GM12872 (cell line): ENCODE measurements around the gene BOK.

Source experiments
- TF ChIP-seq, protein P1 (sequence below): IDR thresholded peaks from 3 replicates; pipeline ENCODE4 v1.5.1; 2011; ENCODE audit warnings: low read depth, mild to moderate bottlenecking, low read length, moderate library complexity; ENCODE audit not compliant: insufficient read depth

BOK gene

DNA sequence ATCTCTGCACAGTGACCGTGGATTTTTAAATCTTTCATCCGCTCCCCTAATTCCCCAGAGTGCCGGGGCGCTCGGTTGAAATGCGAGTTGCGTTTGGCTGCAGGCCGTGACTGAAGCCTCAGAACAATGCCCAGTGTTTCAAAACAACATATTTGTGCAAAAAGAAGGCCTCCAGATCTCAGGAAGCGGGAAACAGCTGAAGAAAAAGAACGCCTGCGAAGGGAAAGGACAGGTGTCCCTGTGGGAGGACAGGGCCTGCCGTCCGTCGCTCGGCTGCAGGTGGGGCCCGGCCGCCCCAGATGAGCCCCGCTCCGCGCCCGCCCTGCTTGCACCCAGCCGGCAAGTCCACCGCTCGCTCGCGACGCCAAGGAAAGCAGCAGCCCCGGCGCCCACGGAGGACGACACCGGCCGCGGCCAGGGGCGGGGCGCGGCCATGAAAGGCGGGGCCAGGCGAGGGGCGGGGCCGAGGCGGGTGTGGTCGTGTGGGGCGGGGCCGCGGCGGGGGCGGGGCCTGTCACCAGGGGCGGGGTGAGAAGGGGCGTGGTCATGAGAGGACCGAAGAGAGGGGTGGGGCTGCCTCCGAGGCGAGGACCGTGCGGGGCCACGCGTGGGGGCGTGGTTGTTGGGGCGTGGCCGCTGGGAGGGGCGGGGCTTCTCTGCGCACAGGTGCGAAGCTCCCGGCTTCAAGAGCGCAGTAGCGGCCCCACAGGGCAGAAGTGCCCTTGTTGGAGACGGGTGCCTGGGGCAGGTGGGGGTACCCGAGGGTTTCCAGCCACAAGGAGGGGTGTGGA lies 17.6 kb upstream of the BOK start:
- TF ChIP-seq, protein P1, sequence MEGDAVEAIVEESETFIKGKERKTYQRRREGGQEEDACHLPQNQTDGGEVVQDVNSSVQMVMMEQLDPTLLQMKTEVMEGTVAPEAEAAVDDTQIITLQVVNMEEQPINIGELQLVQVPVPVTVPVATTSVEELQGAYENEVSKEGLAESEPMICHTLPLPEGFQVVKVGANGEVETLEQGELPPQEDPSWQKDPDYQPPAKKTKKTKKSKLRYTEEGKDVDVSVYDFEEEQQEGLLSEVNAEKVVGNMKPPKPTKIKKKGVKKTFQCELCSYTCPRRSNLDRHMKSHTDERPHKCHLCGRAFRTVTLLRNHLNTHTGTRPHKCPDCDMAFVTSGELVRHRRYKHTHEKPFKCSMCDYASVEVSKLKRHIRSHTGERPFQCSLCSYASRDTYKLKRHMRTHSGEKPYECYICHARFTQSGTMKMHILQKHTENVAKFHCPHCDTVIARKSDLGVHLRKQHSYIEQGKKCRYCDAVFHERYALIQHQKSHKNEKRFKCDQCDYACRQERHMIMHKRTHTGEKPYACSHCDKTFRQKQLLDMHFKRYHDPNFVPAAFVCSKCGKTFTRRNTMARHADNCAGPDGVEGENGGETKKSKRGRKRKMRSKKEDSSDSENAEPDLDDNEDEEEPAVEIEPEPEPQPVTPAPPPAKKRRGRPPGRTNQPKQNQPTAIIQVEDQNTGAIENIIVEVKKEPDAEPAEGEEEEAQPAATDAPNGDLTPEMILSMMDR: no peak

DNA sequence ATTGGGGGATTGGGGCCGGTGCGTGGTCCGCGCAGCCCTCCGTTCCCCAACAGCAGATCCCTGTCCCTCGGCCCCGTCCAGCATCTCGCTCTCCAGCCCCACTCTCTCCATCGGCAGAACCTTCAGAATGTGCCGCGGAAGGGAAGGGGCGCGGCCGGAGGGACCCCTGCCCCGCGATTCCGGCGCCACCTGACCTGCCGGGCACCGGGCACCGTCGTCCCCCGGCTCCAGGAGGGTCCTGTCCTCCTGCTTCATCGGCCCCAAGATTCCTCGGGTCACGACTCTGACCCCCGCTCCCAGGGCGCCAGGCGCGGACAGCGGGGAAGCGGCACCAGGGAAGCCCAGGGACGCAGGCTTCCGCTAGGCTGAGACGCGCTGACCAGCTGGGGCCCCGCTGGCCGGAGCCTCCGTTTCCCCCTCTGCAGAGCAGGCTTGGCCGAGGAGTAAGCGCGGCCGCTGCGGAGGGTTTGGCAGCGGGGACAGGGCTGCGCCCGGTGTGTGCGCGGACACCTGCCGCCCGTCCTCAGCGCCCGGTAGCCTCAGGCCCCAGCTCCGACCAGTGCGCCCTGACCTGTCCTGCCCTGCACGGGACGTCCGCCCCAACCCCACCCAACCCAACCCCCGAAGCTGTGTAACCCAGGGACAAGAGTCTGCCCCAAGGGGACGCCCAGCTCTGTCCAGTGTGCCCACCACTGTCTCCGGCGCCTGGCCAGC lies 16.8 kb upstream of the BOK start:
- TF ChIP-seq, protein P1: no peak

DNA sequence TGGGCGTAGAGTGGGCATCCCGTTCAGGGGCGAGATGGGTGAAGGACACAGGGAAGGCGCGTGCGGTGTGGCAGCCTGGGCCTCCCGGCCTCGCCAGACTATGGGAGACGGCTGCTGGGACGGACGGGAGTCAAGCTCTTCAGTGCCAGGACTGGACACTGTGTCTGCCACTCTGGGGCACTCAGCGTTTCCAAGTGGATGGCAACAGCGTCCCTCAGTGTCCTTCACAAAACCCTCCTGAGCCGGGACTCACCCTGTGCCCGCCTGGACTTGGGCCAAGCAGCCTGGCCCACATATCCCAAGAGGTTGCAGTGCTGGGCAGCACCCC lies 16.3 kb upstream of the BOK start:
- TF ChIP-seq, protein P1: no peak

DNA sequence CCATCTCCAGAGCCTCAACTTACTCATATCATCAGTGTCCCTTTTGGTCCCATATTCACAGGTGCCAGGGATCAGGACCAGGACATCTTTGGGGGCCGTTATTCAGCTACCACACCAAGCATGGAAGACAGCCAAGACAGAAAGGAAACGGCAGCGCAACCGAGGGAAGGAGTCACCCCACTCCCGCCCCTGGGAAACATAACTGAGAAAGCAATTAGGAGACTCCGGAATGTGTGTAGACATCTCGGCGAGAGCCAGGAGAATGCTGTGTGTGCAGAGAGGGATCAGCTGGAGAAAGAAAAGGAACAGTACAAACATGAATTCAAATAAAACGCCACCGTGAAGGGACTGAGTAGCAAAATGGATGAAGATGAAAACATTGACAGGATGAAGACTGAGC lies 13.4 kb upstream of the BOK start:
- TF ChIP-seq, protein P1: no peak

DNA sequence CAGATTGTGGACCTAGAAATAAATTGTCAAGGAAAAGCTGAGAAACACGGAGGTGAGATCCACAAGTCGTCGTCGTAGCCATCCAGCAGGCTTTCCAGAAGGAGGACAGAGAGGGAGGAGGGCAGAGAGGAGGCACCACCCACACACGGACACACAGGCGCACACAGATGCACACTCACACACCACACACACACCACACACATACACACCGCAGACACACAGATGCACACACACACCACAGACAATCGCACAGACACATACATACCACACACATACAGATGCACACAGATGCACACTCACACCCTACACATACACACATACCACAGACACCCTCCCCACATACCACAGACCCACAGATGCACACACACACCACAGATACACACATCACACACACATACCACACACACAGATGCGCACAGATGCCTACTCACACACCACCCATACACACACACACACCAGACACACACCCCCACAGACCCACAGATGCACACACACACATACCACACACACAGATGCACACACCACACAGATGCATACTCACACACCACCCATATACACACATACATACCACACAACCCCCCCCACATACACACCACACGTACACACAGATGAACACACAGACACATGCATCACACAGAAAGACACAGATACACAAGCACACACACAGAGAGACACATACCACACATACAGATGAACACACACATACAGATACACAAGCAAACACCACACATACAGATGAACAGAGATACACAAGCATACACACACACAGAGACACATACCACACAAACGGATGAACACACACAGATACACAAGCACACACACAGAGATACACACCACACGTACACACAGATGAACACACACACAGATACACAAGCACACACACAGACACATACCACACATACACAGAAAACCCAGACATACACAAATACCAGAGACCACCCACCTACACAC lies 12.7 kb upstream of the BOK start:
- TF ChIP-seq, protein P1: no peak

DNA sequence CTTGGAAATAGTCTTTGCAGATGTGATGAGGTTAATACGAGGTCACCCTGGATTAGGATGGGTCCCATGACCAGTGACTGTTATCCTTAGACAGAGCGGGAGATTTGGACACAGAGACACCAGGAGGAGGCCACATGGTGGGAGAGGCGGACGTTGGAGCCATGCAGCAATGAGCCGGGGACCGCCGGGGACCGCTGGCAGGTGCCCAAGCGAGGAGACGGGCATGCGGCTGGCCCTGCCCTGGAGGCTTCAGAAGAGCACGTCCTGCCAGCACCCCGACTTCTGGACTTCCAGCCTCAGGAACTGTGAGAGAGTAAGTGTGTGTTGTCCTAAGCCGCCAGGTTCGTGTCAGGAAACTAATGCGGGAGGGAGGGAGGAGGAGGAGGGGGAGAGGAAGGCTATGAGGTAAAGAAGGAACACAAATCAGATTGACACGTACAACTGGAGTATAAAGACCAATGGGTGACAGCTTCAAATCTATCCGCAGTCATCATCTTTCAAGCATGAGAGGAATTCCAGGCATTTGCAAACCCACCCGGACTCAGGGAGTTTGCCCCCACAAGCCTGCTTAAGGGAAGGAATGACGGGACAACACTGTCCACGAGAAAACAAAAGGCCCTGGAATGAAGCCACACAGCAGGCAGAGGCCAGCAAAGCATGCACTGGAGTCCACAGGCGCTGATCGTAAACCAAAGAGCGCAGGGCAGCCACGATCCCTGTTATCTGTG lies 11.6 kb upstream of the BOK start:
- TF ChIP-seq, protein P1: no peak
